HCT116 (cell line): ENCODE results near the gene PLCB1.

Experiments used
- CEBPB ChIP-seq: IDR thresholded peaks from 2 replicates; pipeline ENCODE4 v1.6.1; 2012; ENCODE audit warnings: low read depth
- CTCF ChIP-seq, 3 experiments: fragments of 200-600 bp in 1 of 3; sonication (generic) in 1 of 3; IDR thresholded peaks in 2 of 3; conservative IDR thresholded peaks in 1 of 3; 2 replicates each; pipeline ENCODE4 v1.5.1; 2012 to 2017; ENCODE audit warnings: low read depth in 2 of 3, low read length in 2 of 3, antibody characterized with exemption in 1 of 3, borderline replicate concordance in 1 of 3, control low read depth in 1 of 3, mild to moderate bottlenecking in 1 of 3, mixed read lengths in 1 of 3, mixed run types in 1 of 3, moderate library complexity in 1 of 3; ENCODE audit not compliant: insufficient read depth in 1 of 3
- EGR1 ChIP-seq: IDR thresholded peaks from 2 replicates; pipeline ENCODE4 v1.6.1; 2012; ENCODE audit warnings: low read depth
- POLR2A ChIP-seq: IDR thresholded peaks from 2 replicates; pipeline ENCODE4 v1.7.0; 2011; ENCODE audit warnings: borderline replicate concordance; ENCODE audit not compliant: insufficient read depth, insufficient read length; ENCODE audit errors: extremely low read depth
- POLR2AphosphoS5 ChIP-seq: IDR thresholded peaks from 2 replicates; pipeline ENCODE4 v1.6.1; 2011; ENCODE audit warnings: mild to moderate bottlenecking, low read depth, low read length, moderate library complexity
- RAD21 ChIP-seq: IDR thresholded peaks from 2 replicates; pipeline ENCODE4 v1.6.1; 2012; ENCODE audit warnings: low read depth, mild to moderate bottlenecking
- SIN3A ChIP-seq: IDR thresholded peaks from 2 replicates; pipeline ENCODE4 v1.6.1; 2012; ENCODE audit warnings: low read depth
- SP1 ChIP-seq: IDR thresholded peaks from 2 replicates; pipeline ENCODE4 v1.6.1; 2012; ENCODE audit warnings: low read depth
- SRF ChIP-seq: IDR thresholded peaks from 2 replicates; pipeline ENCODE4 v1.6.1; 2012; ENCODE audit warnings: low read depth
- YY1 ChIP-seq: IDR thresholded peaks from 2 replicates; pipeline ENCODE4 v1.6.1; 2011; ENCODE audit warnings: low read length, low read depth, moderate library complexity, mild to moderate bottlenecking; ENCODE audit not compliant: insufficient replicate concordance; ENCODE audit errors: extremely low read depth

- TF ChIP-seq POLR2A (no peak), CTCF (IDR thresholded peaks at IDR 0.05 in 2 of 3, conservative IDR thresholded peaks at IDR 0.05 in 1 of 3; ENCODE audit: borderline replicate concordance in 1 of 3, insufficient read depth in 1 of 3, low read depth in 2 of 3, low read length in 2 of 3) (no peak), SRF (no peak), CEBPB (no peak), YY1 (no peak), POLR2AphosphoS5 (no peak), EGR1 (no peak), SIN3A (no peak), SP1 (no peak), RAD21 (no peak)
These were observed 269.5 kb downstream of the PLCB1 start for GRCh38 chr20:8401556-8401955.
